NCI-H128 (cell line): ENCODE measurements around the gene ACTR2.
"Not testable (repeated sequence)": the region's sequence is repeated elsewhere in the genome, so short reads cannot be mapped to it uniquely, and the experiment has no call there.

ENCODE experiments used
- DNase-seq: peaks from one replicate; lab custom pipeline; 2025; ENCODE audit not compliant: unreplicated experiment; lab: John Stamatoyannopoulos, UW

ACTR2 gene

DNA sequence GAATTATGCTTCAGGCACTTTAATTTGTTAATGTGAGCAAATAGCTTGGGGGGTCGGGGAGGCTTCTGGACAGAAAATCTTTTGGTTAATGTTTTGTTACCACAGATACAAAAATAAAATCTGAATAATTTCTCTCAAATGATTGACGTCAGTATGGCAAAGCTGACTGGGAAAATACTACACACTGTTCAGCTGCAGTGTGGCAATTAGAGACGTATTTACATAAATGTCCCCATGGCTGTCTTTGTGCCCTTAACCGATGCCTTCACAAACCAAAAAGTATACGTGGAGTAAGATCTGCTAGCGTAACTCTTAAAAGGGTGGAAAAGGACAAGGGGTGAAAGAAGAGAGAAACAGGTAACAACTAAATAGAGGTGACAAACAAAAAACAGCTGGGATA, 83.4 kb downstream of the ACTR2 start:
- DNase-seq = no peak

- no peak for DNase-seq
Measured at GRCh38 chr2:65311596-65311995, 84.0 kb downstream of the ACTR2 start.

- DNase-seq = no peak
Measured at GRCh38 chr2:65313126-65313953, 85.7 kb downstream of the ACTR2 start.

GRCh38 chr2:65313954-65314256, 86.3 kb downstream of the ACTR2 start:
- DNase-seq = no peak

DNA sequence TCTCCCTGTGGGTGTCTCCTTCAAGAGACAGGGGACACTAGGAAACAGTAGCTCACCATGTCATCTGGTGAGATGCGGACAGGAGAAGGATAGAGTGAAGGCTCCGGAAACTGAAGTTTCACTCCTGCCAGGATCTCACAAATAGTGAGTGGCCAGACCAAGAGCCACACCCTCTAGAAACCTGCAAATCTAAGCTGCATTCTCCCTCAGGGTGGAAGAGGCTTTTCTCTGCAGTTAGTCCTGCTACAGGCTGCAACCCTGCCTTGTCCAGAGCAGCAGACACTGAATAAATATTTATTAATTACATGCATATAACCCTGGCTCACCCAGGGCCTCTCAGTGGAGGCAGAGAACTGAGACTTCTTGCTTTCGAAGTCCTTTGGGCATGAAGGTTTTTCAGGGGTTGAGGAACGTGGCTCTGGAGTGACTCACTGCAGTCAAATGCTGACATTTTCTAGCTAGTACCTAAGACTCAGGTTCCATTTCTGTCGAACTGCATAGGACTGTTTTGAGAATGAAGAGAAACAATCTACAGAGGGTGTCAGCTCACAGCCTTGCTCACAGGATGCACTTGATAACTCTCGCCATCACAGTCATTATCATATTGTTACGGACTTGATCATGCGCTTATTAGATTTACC, 87.3 kb downstream of the ACTR2 start:
- DNase-seq = no peak

- no peak for DNase-seq
Measured at GRCh38 chr2:65316072-65316471, 88.4 kb downstream of the ACTR2 start.

- not testable (repeated sequence) for DNase-seq
Measured at GRCh38 chr2:65317351-65317750, 89.7 kb downstream of the ACTR2 start.

DNA sequence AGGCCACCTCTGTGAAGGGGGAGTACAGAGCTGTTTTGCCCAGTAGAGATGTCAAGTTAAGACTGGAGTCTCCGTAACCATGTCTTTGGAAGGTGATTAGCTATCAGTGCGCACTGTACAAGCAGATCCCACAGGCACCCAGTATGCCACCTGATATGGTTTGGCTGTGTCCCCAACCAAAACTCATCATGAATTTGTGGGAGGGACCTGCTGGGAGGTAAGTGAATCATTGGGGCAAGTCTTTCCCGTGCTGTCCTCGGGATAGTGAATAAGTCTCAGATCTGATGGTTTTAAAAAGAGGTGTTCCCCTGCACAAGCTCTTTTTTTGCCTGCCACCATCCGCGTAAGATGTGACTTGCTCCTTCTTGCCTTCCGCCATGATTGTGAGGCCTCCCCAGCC, 90.2 kb downstream of the ACTR2 start:
- no peak for DNase-seq

- DNase-seq = no peak
Measured at GRCh38 chr2:65319072-65319673, 91.5 kb downstream of the ACTR2 start.

DNA sequence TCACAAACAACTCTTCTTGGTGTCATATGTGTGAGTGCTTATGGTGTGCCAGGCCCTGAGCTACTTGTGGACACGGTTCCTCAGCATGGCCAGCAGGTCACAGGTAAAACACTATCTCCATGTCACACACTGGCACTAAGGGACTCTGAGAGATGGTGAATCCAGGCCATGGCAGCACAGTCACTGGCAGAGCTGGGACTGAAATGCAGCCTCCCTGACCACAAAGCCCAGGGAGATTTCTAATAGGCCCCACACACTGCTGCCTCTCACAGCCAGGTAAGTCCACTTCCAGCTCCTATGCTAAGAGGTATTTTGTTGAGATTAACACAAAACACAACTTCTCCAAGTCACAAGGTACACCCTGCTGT, 92.0 kb downstream of the ACTR2 start:
- DNase-seq = no peak

- DNase-seq = no peak
Measured at GRCh38 chr2:65320042-65320725, 92.6 kb downstream of the ACTR2 start.
